Measurements from ENCODE around the gene DCLK1. TPM values are rescaled to one million over a fixed set of nuclear protein-coding genes. Genes with fewer than 3 reads are reported as not detected.

The DCLK1 gene
- total RNA-seq, 4 donors from 2014 or later: 4.4 to 102 (median 13.3) TPM

DNA sequence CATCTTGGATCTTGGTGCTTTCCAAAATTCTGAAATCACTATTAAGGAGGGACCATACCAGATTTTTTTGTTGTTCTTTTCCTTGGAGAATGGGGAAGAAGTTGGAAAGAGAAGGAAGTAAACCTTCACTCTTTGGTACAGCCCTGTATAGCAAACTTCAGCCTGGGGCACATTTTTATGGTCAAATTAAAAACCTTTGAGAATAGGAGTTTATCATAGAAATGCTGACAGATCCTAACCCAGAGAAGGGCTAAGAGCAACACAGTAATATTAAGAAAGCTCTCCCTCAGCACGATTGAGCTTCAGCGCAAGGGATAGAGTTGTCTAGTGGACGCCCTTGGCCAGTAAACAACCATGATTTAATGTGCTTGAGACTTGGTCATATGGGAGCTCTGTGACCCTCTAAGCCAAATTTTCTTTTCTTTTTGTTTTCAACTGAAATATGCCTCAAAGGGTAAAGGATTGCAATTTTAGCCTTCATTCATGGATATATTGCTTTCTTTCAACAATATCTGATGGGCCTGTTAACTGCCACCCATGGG is 360.4 kb downstream of the DCLK1 start:
- Histone ChIP-seq H3K4me1 (no peaks in the 10 kb centered on the region), H3K9me3 (no peaks in the 10 kb centered on the region), H3K27me3 (no peaks in the 10 kb centered on the region), H3K27ac (no peak overlapping the region), H3K4me3 (no peak overlapping the region), H3K36me3 (no peaks in the 10 kb centered on the region)
- intact Hi-C loops (cut with DNase I; ENCODE audit: low total_unique reads): no loop called here
- TF ChIP-seq POLR2A (IDR thresholded peaks at IDR 0.05): no peak
- TF ChIP-seq, protein P1, sequence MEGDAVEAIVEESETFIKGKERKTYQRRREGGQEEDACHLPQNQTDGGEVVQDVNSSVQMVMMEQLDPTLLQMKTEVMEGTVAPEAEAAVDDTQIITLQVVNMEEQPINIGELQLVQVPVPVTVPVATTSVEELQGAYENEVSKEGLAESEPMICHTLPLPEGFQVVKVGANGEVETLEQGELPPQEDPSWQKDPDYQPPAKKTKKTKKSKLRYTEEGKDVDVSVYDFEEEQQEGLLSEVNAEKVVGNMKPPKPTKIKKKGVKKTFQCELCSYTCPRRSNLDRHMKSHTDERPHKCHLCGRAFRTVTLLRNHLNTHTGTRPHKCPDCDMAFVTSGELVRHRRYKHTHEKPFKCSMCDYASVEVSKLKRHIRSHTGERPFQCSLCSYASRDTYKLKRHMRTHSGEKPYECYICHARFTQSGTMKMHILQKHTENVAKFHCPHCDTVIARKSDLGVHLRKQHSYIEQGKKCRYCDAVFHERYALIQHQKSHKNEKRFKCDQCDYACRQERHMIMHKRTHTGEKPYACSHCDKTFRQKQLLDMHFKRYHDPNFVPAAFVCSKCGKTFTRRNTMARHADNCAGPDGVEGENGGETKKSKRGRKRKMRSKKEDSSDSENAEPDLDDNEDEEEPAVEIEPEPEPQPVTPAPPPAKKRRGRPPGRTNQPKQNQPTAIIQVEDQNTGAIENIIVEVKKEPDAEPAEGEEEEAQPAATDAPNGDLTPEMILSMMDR (IDR thresholded peaks at IDR 0.05): no peak
- DNase-seq: no peak

DNA sequence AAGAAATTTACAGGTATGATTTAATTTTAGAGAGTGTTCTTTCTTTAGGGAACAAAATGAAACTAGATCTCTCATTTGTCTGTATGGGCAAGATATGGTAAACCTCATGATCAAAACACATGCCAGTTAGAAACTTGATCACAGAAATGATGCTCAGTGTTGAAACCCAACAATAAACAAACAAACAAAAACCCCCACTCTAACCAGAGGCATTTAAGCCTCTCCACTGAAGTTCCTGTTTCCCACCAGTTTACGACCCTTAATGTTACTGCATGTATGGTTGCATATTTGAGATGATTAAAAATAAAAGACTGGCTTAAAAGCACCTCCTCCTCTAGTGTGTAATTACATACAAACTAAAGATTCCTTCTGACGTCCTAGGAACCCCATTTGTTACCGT is 361.4 kb downstream of the DCLK1 start:
- Histone ChIP-seq H3K4me3 (no peak overlapping the region), H3K36me3 (no peaks in the 10 kb centered on the region), H3K27me3 (no peaks in the 10 kb centered on the region), H3K9me3 (no peaks in the 10 kb centered on the region), H3K27ac (no peak overlapping the region), H3K4me1 (no peaks in the 10 kb centered on the region)
- no peak for TF ChIP-seq POLR2A (IDR thresholded peaks at IDR 0.05)
- TF ChIP-seq, protein P1 (IDR thresholded peaks at IDR 0.05): no peak
- intact Hi-C loops (cut with DNase I; ENCODE audit: low total_unique reads): no loop called here
- no peak for DNase-seq

DNA sequence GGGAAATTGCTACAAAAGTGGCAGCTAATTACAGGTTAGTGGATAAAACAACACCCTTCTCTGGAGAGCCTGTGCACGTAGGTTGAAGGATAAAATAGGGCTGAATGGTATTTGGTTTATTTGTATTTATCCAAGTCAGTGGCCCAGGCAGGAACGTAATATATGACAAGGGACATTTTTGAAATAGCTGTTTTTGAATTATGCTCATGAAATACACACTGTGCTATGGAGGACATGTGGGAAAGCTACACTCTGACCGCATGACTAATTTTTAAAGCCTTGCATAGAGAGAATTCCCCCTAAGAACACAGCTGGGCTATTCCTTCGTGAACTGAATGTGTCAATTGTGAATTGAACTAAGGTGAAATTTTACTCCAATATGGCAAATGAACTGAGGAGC is 362.6 kb downstream of the DCLK1 start:
- intact Hi-C loops (cut with DNase I; ENCODE audit: low total_unique reads): no loop called here
- DNase-seq: no peak

DNA sequence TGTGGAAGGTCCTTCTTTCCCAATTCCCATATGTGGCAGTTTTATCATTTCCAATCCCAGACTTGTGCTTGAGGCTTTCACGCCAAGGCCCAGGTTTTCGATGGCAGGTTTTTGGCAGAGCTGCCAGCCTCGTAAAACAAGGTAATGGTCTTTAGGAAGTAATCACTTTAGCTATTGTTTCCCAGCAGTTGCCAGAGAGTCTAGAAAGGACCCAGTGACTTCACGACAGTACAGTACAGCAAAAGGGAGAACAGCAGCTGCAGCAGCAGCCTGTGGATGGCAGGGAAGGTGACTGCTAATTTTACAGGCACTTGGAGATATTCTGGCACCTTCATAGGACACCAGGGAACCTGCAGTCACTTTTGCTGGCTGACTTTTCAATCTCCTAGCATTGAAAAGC is 363.1 kb downstream of the DCLK1 start:
- H3K36me3 ChIP-seq: no peaks in the 10 kb centered on the region
- H3K27me3 ChIP-seq: no peaks in the 10 kb centered on the region
- H3K4me3 ChIP-seq: no peak overlapping the region
- no peak for TF ChIP-seq POLR2A (IDR thresholded peaks at IDR 0.05)
- TF ChIP-seq, protein P1 (IDR thresholded peaks at IDR 0.05): no peak
- no peak for DNase-seq
- no peaks in the 10 kb centered on the region for H3K9me3 ChIP-seq
- no peaks in the 10 kb centered on the region for H3K4me1 ChIP-seq
- no peak overlapping the region for H3K27ac ChIP-seq
- intact Hi-C loops (cut with DNase I; ENCODE audit: low total_unique reads): no loop called here

More for the DNA sequence above, 362.6 kb downstream of the DCLK1 start:
- no peak for TF ChIP-seq POLR2A (IDR thresholded peaks at IDR 0.05)
- TF ChIP-seq, protein P1 (IDR thresholded peaks at IDR 0.05): no peak
- Histone ChIP-seq H3K4me3 (no peak overlapping the region), H3K4me1 (no peaks in the 10 kb centered on the region), H3K9me3 (no peaks in the 10 kb centered on the region), H3K36me3 (no peaks in the 10 kb centered on the region), H3K27me3 (no peaks in the 10 kb centered on the region), H3K27ac (no peak overlapping the region)

DNA sequence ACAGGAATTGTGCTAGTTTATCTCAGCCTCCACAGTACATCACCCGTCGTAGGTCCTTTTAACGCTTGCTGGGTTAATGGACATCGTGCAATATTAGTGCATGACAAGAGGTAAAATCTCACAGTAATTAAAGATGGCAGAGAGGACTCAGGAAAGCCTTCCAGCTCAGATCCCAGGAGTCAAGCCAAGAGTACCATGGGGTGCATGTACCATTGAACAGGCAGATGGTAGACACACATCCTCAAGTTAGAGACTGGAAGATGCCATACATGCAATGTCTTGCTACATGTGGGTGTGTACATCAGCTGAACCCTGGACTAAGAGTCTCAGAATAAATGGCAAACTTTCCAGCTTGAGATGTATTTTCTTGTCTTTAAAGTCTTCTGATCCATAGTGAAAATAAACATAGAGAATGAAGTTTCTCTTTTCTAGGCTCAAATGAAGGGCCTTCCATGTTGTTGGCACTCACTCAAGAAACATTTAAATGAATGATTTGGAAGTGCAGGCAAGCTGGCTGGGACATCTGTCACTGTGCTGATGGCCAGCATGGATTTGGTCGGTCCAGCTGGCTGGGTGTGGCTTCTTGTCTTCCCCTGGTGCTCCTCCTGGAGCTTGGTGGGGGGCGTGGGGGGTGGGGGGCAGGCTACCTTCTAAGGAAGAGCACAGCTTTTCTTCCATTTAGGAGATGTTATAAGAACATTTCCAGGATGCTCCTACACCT is 363.8 kb downstream of the DCLK1 start:
- TF ChIP-seq, protein P1 (IDR thresholded peaks at IDR 0.05): no peak
- TF ChIP-seq POLR2A (IDR thresholded peaks at IDR 0.05): no peak

More for the DNA sequence above, 363.8 kb downstream of the DCLK1 start:
- no peak for DNase-seq
- Histone ChIP-seq H3K4me3 (no peak overlapping the region), H3K36me3 (no peaks in the 10 kb centered on the region), H3K27me3 (no peaks in the 10 kb centered on the region), H3K4me1 (no peaks in the 10 kb centered on the region), H3K27ac (no peak overlapping the region), H3K9me3 (no peaks in the 10 kb centered on the region)
- intact Hi-C loops (cut with DNase I; ENCODE audit: low total_unique reads): no loop called here

Data from uterus (tissue), 4 donors.